22Rv1 (cell line): Measurements from ENCODE around the gene OR51A7.

Source experiments
- ZFX ChIP-seq: fragments of 450-650 bp; IDR thresholded peaks from 2 replicates; pipeline ENCODE4 v1.6.1; 2017; ENCODE audit warnings: antibody characterized with exemption, borderline replicate concordance
- TF ChIP-seq, protein P1 (sequence below): fragments of 450-650 bp; IDR thresholded peaks from 2 replicates; pipeline ENCODE4 v1.5.1; 2017; ENCODE audit warnings: mild to moderate bottlenecking

DNA sequence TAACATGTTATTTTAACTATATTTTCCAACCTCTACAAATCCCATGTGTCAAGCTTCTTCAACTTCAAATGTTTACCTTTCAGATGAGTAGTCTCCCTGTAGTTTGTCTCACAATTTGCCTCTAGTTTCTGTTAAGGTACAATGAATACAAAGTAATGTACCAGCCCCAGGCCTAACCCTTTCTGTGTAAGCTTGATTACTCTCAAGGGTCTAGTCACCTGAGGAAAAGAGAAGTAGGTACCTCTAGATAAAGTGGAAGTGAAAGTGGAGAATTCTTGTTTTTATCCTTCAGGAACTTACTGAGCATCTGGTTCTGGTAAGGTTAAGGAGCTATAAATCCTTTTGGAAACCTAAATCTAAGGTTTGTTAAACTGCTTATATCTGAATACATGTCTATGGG lies at the start of gene OR51A7:
- TF ChIP-seq, protein P1, sequence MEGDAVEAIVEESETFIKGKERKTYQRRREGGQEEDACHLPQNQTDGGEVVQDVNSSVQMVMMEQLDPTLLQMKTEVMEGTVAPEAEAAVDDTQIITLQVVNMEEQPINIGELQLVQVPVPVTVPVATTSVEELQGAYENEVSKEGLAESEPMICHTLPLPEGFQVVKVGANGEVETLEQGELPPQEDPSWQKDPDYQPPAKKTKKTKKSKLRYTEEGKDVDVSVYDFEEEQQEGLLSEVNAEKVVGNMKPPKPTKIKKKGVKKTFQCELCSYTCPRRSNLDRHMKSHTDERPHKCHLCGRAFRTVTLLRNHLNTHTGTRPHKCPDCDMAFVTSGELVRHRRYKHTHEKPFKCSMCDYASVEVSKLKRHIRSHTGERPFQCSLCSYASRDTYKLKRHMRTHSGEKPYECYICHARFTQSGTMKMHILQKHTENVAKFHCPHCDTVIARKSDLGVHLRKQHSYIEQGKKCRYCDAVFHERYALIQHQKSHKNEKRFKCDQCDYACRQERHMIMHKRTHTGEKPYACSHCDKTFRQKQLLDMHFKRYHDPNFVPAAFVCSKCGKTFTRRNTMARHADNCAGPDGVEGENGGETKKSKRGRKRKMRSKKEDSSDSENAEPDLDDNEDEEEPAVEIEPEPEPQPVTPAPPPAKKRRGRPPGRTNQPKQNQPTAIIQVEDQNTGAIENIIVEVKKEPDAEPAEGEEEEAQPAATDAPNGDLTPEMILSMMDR, result no peak
- no peak for TF ChIP-seq ZFX
